Coronary artery (tissue), 2 donors: ENCODE measurements around the gene FBXO8.

ENCODE experiments used
- DNase-seq: peaks from one replicate; pipeline ENCODE4 v3.0.0-alpha.2; 2017; ENCODE audit warnings: low spot score
- H3K27ac ChIP-seq, 2 donors: fragments of 200-600 bp; sonication (generic); one replicate each; pipeline ENCODE4 v1.5.1; 2016 to 2019
- H3K4me3 ChIP-seq: fragments of 200-600 bp; sonication (generic); 2 replicates; pipeline ENCODE4 v1.5.1; 2016; ENCODE audit warnings: mild to moderate bottlenecking, moderate library complexity
- CTCF ChIP-seq: fragments of 200-600 bp; sonication (generic); IDR thresholded peaks from one replicate; pipeline ENCODE4 v1.5.1; 2019; ENCODE audit warnings: antibody characterized with exemption

FBXO8 gene

GRCh38 chr4:174199735-174200134 is 83.7 kb downstream of the FBXO8 start:
- no peak for DNase-seq
- H3K27ac ChIP-seq, result no peak overlapping the region
- no peak for TF ChIP-seq CTCF
- H3K4me3 ChIP-seq, result no peak overlapping the region

GRCh38 chr4:174198828-174199227 is 84.6 kb downstream of the FBXO8 start:
- Histone ChIP-seq H3K4me3 (peak overlapping the region; percentile 8), H3K27ac (peak overlapping the region in 1 of 2 donors; percentile 23)
- no peak for DNase-seq
- no peak for TF ChIP-seq CTCF

- DNase-seq, result no peak
- H3K27ac ChIP-seq, result no peak overlapping the region
- no peak for TF ChIP-seq CTCF
Measured at GRCh38 chr4:174198396-174198795, 85.1 kb downstream of the FBXO8 start.

GRCh38 chr4:174193438-174194374 is 89.8 kb downstream of the FBXO8 start:
- Histone ChIP-seq H3K4me3 (no peak overlapping the region), H3K27ac (no peak overlapping the region)
- no peak for TF ChIP-seq CTCF
- DNase-seq, result no peak

More at GRCh38 chr4:174198396-174198795, 85.1 kb downstream of the FBXO8 start:
- peak overlapping the region; percentile 8 for H3K4me3 ChIP-seq

- TF ChIP-seq CTCF, result no peak
- H3K4me3 ChIP-seq, result no peak overlapping the region
- DNase-seq, result no peak
- no peak overlapping the region for H3K27ac ChIP-seq
Measured at GRCh38 chr4:174192943-174193342, 90.5 kb downstream of the FBXO8 start.

- no peak overlapping the region for H3K27ac ChIP-seq
- no peak for TF ChIP-seq CTCF
- DNase-seq, result no peak
- no peak overlapping the region for H3K4me3 ChIP-seq
Measured at GRCh38 chr4:174190832-174191500, 92.5 kb downstream of the FBXO8 start.
